SIG-M5 treated with dmso at 0.1 percent for 504 hours (cell line): ENCODE results near the gene AVL9.
"Not testable (repeated sequence)": the region's sequence is repeated elsewhere in the genome, so short reads cannot be mapped to it uniquely, and the experiment has no call there.

Experiments
- DNase-seq: peaks from one replicate; lab custom pipeline; 2025; ENCODE audit not compliant: unreplicated experiment; lab: John Stamatoyannopoulos, UW

The AVL9 gene

GRCh38 chr7:32634798-32635393 lies 139.6 kb downstream of the AVL9 start:
- DNase-seq = not testable (repeated sequence)

- not testable (repeated sequence) for DNase-seq
Measured at GRCh38 chr7:32636725-32637462, 141.6 kb downstream of the AVL9 start.

- not testable (repeated sequence) for DNase-seq
Measured at GRCh38 chr7:32637611-32638010, 142.3 kb downstream of the AVL9 start.
